Gastrocnemius medialis (tissue), 4 donors: ENCODE data around the gene DBNDD2. TPM values are rescaled to one million over a fixed set of nuclear protein-coding genes. Genes with fewer than 3 reads are reported as not detected.
A peak's percentile ranks its signal among the peaks of the same experiment; 100 is the strongest.

Source experiments
- ATAC-seq, 2 donors: fragments of 150-250 bp; one replicate each; pipeline ENCODE4 v1.9.1; 2016
- DNase-seq, 2 donors: peaks; one replicate each; pipeline ENCODE4 v3.0.0-alpha.2; 2019
- H3K27ac ChIP-seq, 4 donors: fragments of 200-600 bp; sonication (generic); 1 replicate in 1 of 4; 2 replicates in 3 of 4; pipeline ENCODE4 v1.5.1; 2016 to 2018; ENCODE audit warnings: mild to moderate bottlenecking in 2 of 4, moderate library complexity in 1 of 4
- H3K27me3 ChIP-seq, 3 donors: fragments of 200-600 bp; sonication (generic) in 2 of 3; 1 replicate in 1 of 3; 2 replicates in 2 of 3; pipeline versions ENCODE4 v1.5.1 to v1.6.0; 2016 to 2019; ENCODE audit warnings: mild to moderate bottlenecking in 1 of 3, moderate library complexity in 1 of 3
- H3K36me3 ChIP-seq, 2 donors: fragments of 200-600 bp; sonication (generic) in 1 of 2; one replicate each; pipeline ENCODE4 v1.5.1; 2017 to 2018
- H3K4me1 ChIP-seq, 2 donors: fragments of 200-600 bp; sonication (generic) in 1 of 2; one replicate each; pipeline ENCODE4 v1.5.1; 2016 to 2017; ENCODE audit warnings: mild to moderate bottlenecking in 2 of 2
- H3K4me3 ChIP-seq, 4 donors: fragments of 200-600 bp; sonication (generic) in 3 of 4; 1 replicate in 1 of 4; 2 replicates in 3 of 4; pipeline ENCODE4 v1.5.1; 2016 to 2019; ENCODE audit warnings: mild to moderate bottlenecking in 2 of 4
- H3K9me3 ChIP-seq, 3 donors: fragments of 200-600 bp; sonication (generic) in 2 of 3; 1 replicate in 1 of 3; 2 replicates in 2 of 3; pipeline ENCODE4 v1.5.1; 2016 to 2019
- CTCF ChIP-seq, 5 experiments: fragments of 450-650 bp in 3 of 5; fragments of 200-600 bp in 2 of 5; sonication (generic) in 2 of 5; IDR thresholded peaks in 4 of 5; conservative IDR thresholded peaks in 1 of 5; 1 replicate in 4 of 5; 2 replicates in 1 of 5; pipeline ENCODE4 v1.5.1; 2016 to 2019; ENCODE audit warnings: antibody characterized with exemption in 5 of 5, mild to moderate bottlenecking in 3 of 5, moderate library complexity in 3 of 5
- POLR2A ChIP-seq, 2 donors: fragments of 450-650 bp; IDR thresholded peaks; one replicate each; pipeline ENCODE4 v1.6.1; 2017; ENCODE audit warnings: antibody characterized with exemption in 2 of 2, mild to moderate bottlenecking in 2 of 2, moderate library complexity in 2 of 2
- in situ Hi-C, 4 donors: fragments of 200-750 bp; cut with MboI; loops; one replicate each; pipeline versions ENCODE4 v1.15.0 to v1.8.0; 2017; ENCODE audit warnings: low sequenced_read_pairs in 4 of 4
- intact Hi-C: fragments of 100-400 bp; cut with DNase I; formaldehyde crosslinking; loops from one replicate; pipeline ENCODE4 v1.15.1; 2023; ENCODE audit warnings: low total_unique reads
- total RNA-seq, 4 donors: library from RNA; depleted of rRNA; stranded (reverse); fragments of >200 nt; gene quantifications; one replicate each; pipeline versions ENCODE4 v1.1.0 to v1.2.3, GENCODE V29; 2016

The DBNDD2 gene
- total RNA-seq, 4 donors from 2014 or later: 99.5 to 155 (median 121) TPM

DNA sequence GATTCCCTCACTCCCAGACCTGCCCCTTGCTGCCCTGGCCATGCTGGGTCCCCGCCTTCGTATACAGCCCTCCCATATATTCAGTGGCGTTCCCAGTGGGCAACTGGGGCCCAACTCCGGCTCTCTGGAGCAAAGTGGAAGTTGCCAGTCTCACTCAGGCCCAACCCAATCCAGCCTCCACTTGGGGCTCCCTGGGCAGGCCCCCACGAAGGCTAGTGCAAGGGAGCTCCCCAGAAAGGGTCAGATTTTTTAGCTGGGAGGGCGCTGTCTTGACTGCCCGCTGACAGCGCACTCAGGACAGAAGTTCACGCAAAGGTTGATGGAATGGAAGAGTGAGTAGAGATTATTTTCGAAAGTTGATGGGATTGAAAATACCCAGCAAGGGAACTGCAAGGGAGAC lies 35.8 kb upstream of the DBNDD2 start:
- in situ Hi-C loops: loop anchor here (5.0 to 25.0 kb wide), 6 partner anchors 40 to 1160 kb away; partner anchors contain the start of gene OSER1 (in 1 of the 4)
- peak overlapping the region in 1 of 4 donors; percentile 79 for H3K27ac ChIP-seq
- intact Hi-C loops: loop anchor here (5.0 kb wide), 1 partner anchor 400 kb away; no protein-coding TSS in a partner anchor

GRCh38 chr20:45372646-45373352 lies 35.3 kb upstream of the DBNDD2 start:
- peak overlapping the region; percentile 63 to 70 (median 64) for H3K4me3 ChIP-seq
- intact Hi-C loops (loop anchor here (1.0 to 5.0 kb wide), 3 partner anchors 34 to 400 kb away; no protein-coding TSS in a partner anchor), in situ Hi-C loops (loop anchor here (5.0 to 25.0 kb wide), 6 partner anchors 40 to 1160 kb away; partner anchors contain the start of gene OSER1 (in 1 of the 4))
- DNase-seq: peak in 1 of 2 donors; percentile 59
- H3K27me3 ChIP-seq: no peaks in the 10 kb centered on the region
- H3K9me3 ChIP-seq: no peaks in the 10 kb centered on the region
- peaks cover 0 to 8% of the 10 kb centered on the region in 2 donors for H3K36me3 ChIP-seq
- ATAC-seq: peak in 1 of 2 donors; percentile 51
- TF ChIP-seq POLR2A (IDR thresholded peaks at IDR 0.05) (no peak), CTCF (IDR thresholded peaks at IDR 0.05 in 4 of 5, conservative IDR thresholded peaks at IDR 0.05 in 1 of 5) (peak in 1 of 5 experiments; percentile 11)
- H3K27ac ChIP-seq: peak overlapping the region; percentile 79 to 83 (median 80)
- H3K4me1 ChIP-seq: peaks cover 6 to 12% of the 10 kb centered on the region in 2 donors

More for the DNA sequence above, 35.8 kb upstream of the DBNDD2 start:
- DNase-seq (no peak), ATAC-seq (no peak)
- peaks cover 6 to 12% of the 10 kb centered on the region in 2 donors for H3K4me1 ChIP-seq
- TF ChIP-seq CTCF (IDR thresholded peaks at IDR 0.05 in 4 of 5, conservative IDR thresholded peaks at IDR 0.05 in 1 of 5) (no peak), POLR2A (IDR thresholded peaks at IDR 0.05) (no peak)
- H3K9me3 ChIP-seq: no peaks in the 10 kb centered on the region
- peaks cover 0 to 14% of the 10 kb centered on the region in 2 donors for H3K36me3 ChIP-seq
- H3K4me3 ChIP-seq: peak overlapping the region in 1 of 4 donors; percentile 63
- no peaks in the 10 kb centered on the region for H3K27me3 ChIP-seq

DNA sequence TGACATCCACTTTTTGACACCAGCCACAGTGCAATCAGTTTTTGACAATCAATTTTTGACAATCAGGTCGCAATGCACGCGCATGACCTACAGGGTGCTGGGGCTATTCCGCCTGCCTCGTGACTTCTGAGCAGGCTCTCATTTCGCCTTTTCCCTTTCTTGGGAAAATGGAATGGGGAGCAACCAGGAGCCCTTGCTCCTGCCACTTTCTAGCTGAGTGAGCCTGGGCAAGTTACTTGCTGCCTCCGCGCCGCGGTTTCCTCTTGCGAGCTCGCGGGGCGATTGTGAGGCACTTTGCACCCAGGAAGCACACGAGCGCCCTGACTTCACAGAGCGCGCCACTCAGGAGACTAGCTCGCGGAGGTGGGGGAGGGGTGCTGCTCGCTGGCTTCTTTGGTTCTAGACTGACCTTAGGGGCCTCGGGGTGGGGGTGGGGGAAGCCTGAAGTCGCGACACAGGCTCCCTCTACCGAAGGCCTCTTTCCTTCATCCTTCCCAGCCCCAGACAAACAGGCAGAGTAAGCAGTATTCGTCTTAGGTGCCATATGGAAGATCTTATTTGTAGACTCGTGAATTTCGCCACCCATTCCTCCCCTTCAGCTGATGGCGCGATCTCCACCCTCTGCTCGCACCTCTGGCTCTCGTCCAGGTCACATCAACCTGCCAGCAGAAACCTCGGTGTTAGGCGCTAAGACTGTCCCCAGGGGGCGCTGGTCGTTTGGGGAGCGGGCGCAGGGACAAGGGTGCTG lies 34.6 kb upstream of the DBNDD2 start:
- H3K27ac ChIP-seq: peak overlapping the region; percentile 79 to 83 (median 80)
- intact Hi-C loops (loop anchor here (1.0 to 5.0 kb wide), 5 partner anchors 33 to 399 kb away; no protein-coding TSS in a partner anchor), in situ Hi-C loops (loop anchor here (5.0 to 25.0 kb wide), 6 partner anchors 39 to 1161 kb away; partner anchors contain the start of gene OSER1 (in 1 of the 4))
- DNase-seq (peak; percentile 69 to 79), ATAC-seq (peak; percentile 82 to 86)
- H3K4me1 ChIP-seq: peaks cover 6 to 12% of the 10 kb centered on the region in 2 donors
- peak overlapping the region; percentile 63 to 70 (median 64) for H3K4me3 ChIP-seq
- peak; percentile 85 to 91 (median 88) for TF ChIP-seq CTCF (IDR thresholded peaks at IDR 0.05 in 4 of 5, conservative IDR thresholded peaks at IDR 0.05 in 1 of 5)
- TF ChIP-seq POLR2A (IDR thresholded peaks at IDR 0.05): no peak
- H3K27me3 ChIP-seq: no peaks in the 10 kb centered on the region
- no peaks in the 10 kb centered on the region for H3K9me3 ChIP-seq
- H3K36me3 ChIP-seq: peaks cover 0 to under 1% of the 10 kb centered on the region in 2 donors

DNA sequence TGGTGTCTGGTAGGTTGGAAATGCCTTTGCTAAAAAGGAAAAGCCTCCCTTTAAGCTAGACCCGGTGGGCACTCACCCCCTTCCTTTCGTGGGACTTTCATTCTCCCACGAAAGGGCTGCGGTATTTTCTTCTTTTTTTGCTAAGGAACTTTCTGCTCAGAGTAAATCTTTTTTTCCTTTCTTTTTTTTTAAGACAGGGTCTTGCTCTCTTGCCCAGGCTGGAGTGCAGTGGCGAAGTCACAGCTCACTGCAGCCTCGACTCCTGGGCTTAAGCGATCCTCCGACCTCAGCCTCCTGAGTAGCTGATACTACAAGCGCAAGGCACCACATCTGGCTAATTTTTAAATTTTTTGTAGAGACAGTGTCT lies 34.0 kb upstream of the DBNDD2 start:
- Histone ChIP-seq H3K27ac (peak overlapping the region; percentile 79 to 83 (median 80)), H3K36me3 (no peaks in the 10 kb centered on the region), H3K4me1 (peaks cover 6 to 12% of the 10 kb centered on the region in 2 donors), H3K4me3 (peak overlapping the region in 3 of 4 donors; percentile 63 to 70 (median 64)), H3K9me3 (no peaks in the 10 kb centered on the region), H3K27me3 (no peaks in the 10 kb centered on the region)
- TF ChIP-seq POLR2A (IDR thresholded peaks at IDR 0.05) (no peak), CTCF (IDR thresholded peaks at IDR 0.05 in 4 of 5, conservative IDR thresholded peaks at IDR 0.05 in 1 of 5) (peak in 1 of 5 experiments; percentile 22)
- intact Hi-C loops (loop anchor here (1.0 to 5.0 kb wide), 3 partner anchors 55 to 398 kb away; no protein-coding TSS in a partner anchor), in situ Hi-C loops (loop anchor here (5.0 to 25.0 kb wide), 6 partner anchors 38 to 1162 kb away; partner anchors contain the start of gene OSER1 (in 1 of the 4))
- DNase-seq: no peak
- no peak for ATAC-seq
